Gastroesophageal sphincter (tissue), 4 donors: ENCODE measurements around the gene ENOX1. TPM values are rescaled to one million over a fixed set of nuclear protein-coding genes. Genes with fewer than 3 reads are reported as not detected.

Experiments used
- ATAC-seq: fragments of 150-250 bp; one replicate; pipeline ENCODE4 v1.9.1; 2016; ENCODE audit warnings: mild to moderate bottlenecking, moderate library complexity
- H3K27ac ChIP-seq, 4 donors: fragments of 200-600 bp; sonication (generic) in 3 of 4; 1 replicate in 3 of 4; 2 replicates in 1 of 4; pipeline ENCODE4 v1.5.1; 2016 to 2019
- H3K27me3 ChIP-seq: fragments of 200-600 bp; sonication (generic); one replicate; pipeline ENCODE4 v1.5.1; 2019
- H3K36me3 ChIP-seq, 2 donors: fragments of 200-600 bp; sonication (generic); one replicate each; pipeline ENCODE4 v1.5.1; 2019; ENCODE audit warnings: control low read depth in 1 of 2
- H3K4me1 ChIP-seq, 3 donors: fragments of 200-600 bp; sonication (generic); 1 replicate in 2 of 3; 2 replicates in 1 of 3; pipeline ENCODE4 v1.5.1; 2016 to 2019; ENCODE audit warnings: control low read depth in 2 of 3
- H3K4me3 ChIP-seq, 2 donors: fragments of 200-600 bp; sonication (generic); one replicate each; pipeline ENCODE4 v1.5.1; 2019; ENCODE audit warnings: mild to moderate bottlenecking in 1 of 2, moderate library complexity in 1 of 2
- H3K9me3 ChIP-seq, 3 donors: fragments of 200-600 bp; sonication (generic); one replicate each; pipeline ENCODE4 v1.5.1; 2017 to 2019; ENCODE audit warnings: control low read depth in 2 of 3
- CTCF ChIP-seq, 4 experiments: fragments of 200-600 bp in 2 of 4; fragments of 450-650 bp in 2 of 4; sonication (generic) in 1 of 4; IDR thresholded peaks; one replicate each; pipeline ENCODE4 v1.5.1; 2017 to 2019; ENCODE audit warnings: antibody characterized with exemption in 4 of 4, mild to moderate bottlenecking in 2 of 4, moderate library complexity in 2 of 4
- EP300 ChIP-seq: sonication (generic); formaldehyde crosslinking; IDR thresholded peaks from one replicate; pipeline ENCODE4 v1.6.1; 2017; ENCODE audit warnings: antibody characterized with exemption, mild to moderate bottlenecking
- POLR2A ChIP-seq, 2 donors: fragments of 450-650 bp; IDR thresholded peaks; one replicate each; pipeline ENCODE4 v1.6.1; 2017; ENCODE audit warnings: antibody characterized with exemption in 2 of 2, mild to moderate bottlenecking in 2 of 2, moderate library complexity in 1 of 2
- POLR2AphosphoS5 ChIP-seq: sonication (generic); formaldehyde crosslinking; IDR thresholded peaks from one replicate; pipeline ENCODE4 v1.6.1; 2017; ENCODE audit warnings: antibody characterized with exemption
- WGBS, 2 donors: methylation state at CpG; one replicate each; pipeline ENCODE4 v1.1.5; 2018; ENCODE audit warnings: low coverage in 1 of 2; 5-methylcytosine and 5-hydroxymethylcytosine counted together
- total RNA-seq, 4 donors: library from RNA; depleted of rRNA; stranded (reverse); fragments of >200 nt; gene quantifications; one replicate each; pipeline ENCODE4 v1.1.0, GENCODE V29; 2016

Gene ENOX1
- total RNA-seq, 4 donors from 2014 or later = 1.8 to 11.6 (median 9.4) TPM

GRCh38 chr13:43596006-43596405 lies 190.8 kb downstream of the ENOX1 start:
- H3K4me1 ChIP-seq = no peaks in the 10 kb centered on the region
- no peaks in the 10 kb centered on the region for H3K36me3 ChIP-seq
- TF ChIP-seq POLR2A (IDR thresholded peaks at IDR 0.05) = no peak
- no peak for TF ChIP-seq CTCF (IDR thresholded peaks at IDR 0.05)
- no peak for TF ChIP-seq EP300
- no peak for TF ChIP-seq POLR2AphosphoS5
- ATAC-seq = no peak
- WGBS, 2 donors = 88 to 90% methylated on average over 1 to 2 of the region's 2 CpGs
- no peaks in the 10 kb centered on the region for H3K9me3 ChIP-seq
- H3K27me3 ChIP-seq = no peaks in the 10 kb centered on the region
- H3K4me3 ChIP-seq = no peak overlapping the region
- no peak overlapping the region for H3K27ac ChIP-seq

DNA sequence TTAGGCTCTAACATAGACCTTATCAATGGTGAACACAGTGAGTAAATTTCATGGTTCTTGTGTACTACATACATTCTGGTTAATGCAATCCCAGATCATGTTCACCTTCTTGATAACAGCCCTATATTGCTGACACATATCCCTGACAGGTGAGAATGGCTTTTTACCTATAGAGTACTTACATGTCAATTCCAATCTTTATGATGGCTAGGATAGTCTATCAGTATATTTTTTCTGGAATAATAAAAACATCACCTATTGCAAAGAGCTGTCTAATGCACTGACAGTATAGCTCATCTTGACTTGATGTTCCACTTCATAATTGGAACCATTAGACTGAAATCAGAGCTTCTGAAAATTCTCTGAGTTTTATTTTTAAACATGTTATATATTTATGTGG lies 199.4 kb downstream of the ENOX1 start:
- Histone ChIP-seq H3K36me3 (no peaks in the 10 kb centered on the region), H3K4me3 (no peak overlapping the region), H3K9me3 (no peaks in the 10 kb centered on the region), H3K27me3 (no peaks in the 10 kb centered on the region), H3K4me1 (no peaks in the 10 kb centered on the region), H3K27ac (no peak overlapping the region)
- no peak for ATAC-seq
- no peak for TF ChIP-seq POLR2A (IDR thresholded peaks at IDR 0.05)
- no peak for TF ChIP-seq POLR2AphosphoS5
- TF ChIP-seq CTCF (IDR thresholded peaks at IDR 0.05) = no peak
- no peak for TF ChIP-seq EP300

- no peaks in the 10 kb centered on the region for H3K36me3 ChIP-seq
- H3K27ac ChIP-seq = no peak overlapping the region
- H3K4me3 ChIP-seq = no peak overlapping the region
- no peak for ATAC-seq
- WGBS, 2 donors = 91 to 100% methylated on average over 3 of the region's 3 CpGs
- no peaks in the 10 kb centered on the region for H3K4me1 ChIP-seq
- H3K9me3 ChIP-seq = no peaks in the 10 kb centered on the region
- TF ChIP-seq CTCF (IDR thresholded peaks at IDR 0.05) = no peak
- TF ChIP-seq POLR2AphosphoS5 = no peak
- no peak for TF ChIP-seq POLR2A (IDR thresholded peaks at IDR 0.05)
- TF ChIP-seq EP300 = no peak
- no peaks in the 10 kb centered on the region for H3K27me3 ChIP-seq
Observed at GRCh38 chr13:43584751-43585150, 202.0 kb downstream of the ENOX1 start.

- no peaks in the 10 kb centered on the region for H3K9me3 ChIP-seq
- no peaks in the 10 kb centered on the region for H3K36me3 ChIP-seq
- no peak overlapping the region for H3K27ac ChIP-seq
- no peaks in the 10 kb centered on the region for H3K27me3 ChIP-seq
- ATAC-seq = no peak
- H3K4me3 ChIP-seq = no peak overlapping the region
- TF ChIP-seq EP300 (no peak), POLR2A (IDR thresholded peaks at IDR 0.05) (no peak), CTCF (IDR thresholded peaks at IDR 0.05) (no peak), POLR2AphosphoS5 (no peak)
- H3K4me1 ChIP-seq = no peaks in the 10 kb centered on the region
- WGBS, 2 donors = 0 to 30% methylated on average over 1 of the region's 1 CpG
Observed at GRCh38 chr13:43583321-43583720, 203.5 kb downstream of the ENOX1 start.

- no peak for ATAC-seq
- TF ChIP-seq POLR2AphosphoS5 (no peak), CTCF (IDR thresholded peaks at IDR 0.05) (no peak), POLR2A (IDR thresholded peaks at IDR 0.05) (no peak), EP300 (no peak)
- no peak overlapping the region for H3K27ac ChIP-seq
- H3K4me3 ChIP-seq = no peak overlapping the region
- no peaks in the 10 kb centered on the region for H3K4me1 ChIP-seq
- no peaks in the 10 kb centered on the region for H3K36me3 ChIP-seq
- H3K9me3 ChIP-seq = no peaks in the 10 kb centered on the region
- H3K27me3 ChIP-seq = no peaks in the 10 kb centered on the region
- WGBS, 2 donors = 83 to 93% methylated on average over 4 of the region's 4 CpGs
Observed at GRCh38 chr13:43580280-43580679, 206.5 kb downstream of the ENOX1 start.
